Activated T-helper 1 cell treated with Interleukin-2 at 50 U/mL for 16 hours (primary cell): Measurements from ENCODE around the gene ARHGAP24.

Experiments used
- DNase-seq: peaks from one replicate; pipeline ENCODE4 v3.0.0-alpha.2; 2020; ENCODE audit warnings: low read depth

ARHGAP24 gene

GRCh38 chr4:85777908-85778631, 303.1 kb downstream of the ARHGAP24 start:
- DNase-seq, result no peak

- no peak for DNase-seq
Observed at GRCh38 chr4:85778632-85779131, 303.7 kb downstream of the ARHGAP24 start.

GRCh38 chr4:85779165-85779564, 304.2 kb downstream of the ARHGAP24 start:
- DNase-seq, result no peak

- DNase-seq, result no peak
Observed at GRCh38 chr4:85780664-85781063, 305.7 kb downstream of the ARHGAP24 start.

- DNase-seq, result no peak
Observed at GRCh38 chr4:85783483-85783882, 308.5 kb downstream of the ARHGAP24 start.

- no peak for DNase-seq
Observed at GRCh38 chr4:85783900-85784299, 308.9 kb downstream of the ARHGAP24 start.

- DNase-seq, result no peak
Observed at GRCh38 chr4:85784348-85784747, 309.4 kb downstream of the ARHGAP24 start.

- DNase-seq, result no peak
Observed at GRCh38 chr4:85784947-85785346, 310.0 kb downstream of the ARHGAP24 start.

GRCh38 chr4:85787133-85787532, 312.2 kb downstream of the ARHGAP24 start:
- DNase-seq, result no peak

- DNase-seq, result no peak
Observed at GRCh38 chr4:85788604-85789003, 313.7 kb downstream of the ARHGAP24 start.

- no peak for DNase-seq
Observed at GRCh38 chr4:85789241-85789640, 314.3 kb downstream of the ARHGAP24 start.

GRCh38 chr4:85790582-85790981, 315.6 kb downstream of the ARHGAP24 start:
- DNase-seq, result no peak

GRCh38 chr4:85792376-85793232, 317.7 kb downstream of the ARHGAP24 start:
- no peak for DNase-seq

- no peak for DNase-seq
Observed at GRCh38 chr4:85793233-85793585, 318.3 kb downstream of the ARHGAP24 start.

GRCh38 chr4:85798012-85798770, 323.2 kb downstream of the ARHGAP24 start:
- no peak for DNase-seq

GRCh38 chr4:85803856-85804255, 328.9 kb downstream of the ARHGAP24 start:
- DNase-seq, result no peak

GRCh38 chr4:85805891-85806290, 330.9 kb downstream of the ARHGAP24 start:
- no peak for DNase-seq

- DNase-seq, result no peak
Observed at GRCh38 chr4:85806334-85806733, 331.4 kb downstream of the ARHGAP24 start.

GRCh38 chr4:85807247-85807950, 332.4 kb downstream of the ARHGAP24 start:
- no peak for DNase-seq

GRCh38 chr4:85808104-85808503, 333.2 kb downstream of the ARHGAP24 start:
- DNase-seq, result no peak

- DNase-seq, result no peak
Observed at GRCh38 chr4:85808864-85809263, 333.9 kb downstream of the ARHGAP24 start.

- no peak for DNase-seq
Observed at GRCh38 chr4:85812776-85813175, 337.8 kb downstream of the ARHGAP24 start.
